HEK293T (cell line): ENCODE results near the gene PRRC2B.
A peak's percentile ranks its signal among the peaks of the same experiment; 100 is the strongest.
"Not testable (repeated sequence)": the region's sequence is repeated elsewhere in the genome, so short reads cannot be mapped to it uniquely, and the experiment has no call there.

Source experiments
- CTCF ChIA-PET: fragments of 350-600 bp; formaldehyde crosslinking; extraction: SDS; loops from one replicate; lab custom pipeline; 2021; ENCODE audit warnings: antibody characterized with exemption, inconsistent platforms; lab: Yijun Ruan, JAX
- POLR2A ChIA-PET: fragments of 350-600 bp; formaldehyde crosslinking; extraction: SDS; loops from one replicate; lab custom pipeline; 2020; ENCODE audit warnings: antibody characterized with exemption, inconsistent platforms; lab: Yijun Ruan, JAX
- DNase-seq: peaks from one replicate; pipeline ENCODE4 v3.0.0; 2012; ENCODE audit warnings: mixed read lengths; ENCODE audit errors: extremely low spot score
- ARNT ChIP-seq: fragments of 450-650 bp; IDR thresholded peaks from 2 replicates; pipeline ENCODE4 v1.6.1; 2017; ENCODE audit warnings: mild to moderate bottlenecking
- BHLHE40 ChIP-seq: fragments of 450-650 bp; IDR thresholded peaks from 2 replicates; pipeline ENCODE4 v1.6.1; 2016; ENCODE audit warnings: mild to moderate bottlenecking, moderate library complexity, borderline replicate concordance
- CTBP1 ChIP-seq: fragments of 450-650 bp; IDR thresholded peaks from 2 replicates; pipeline ENCODE4 v1.6.1; 2016; ENCODE audit warnings: borderline replicate concordance
- ELF4 ChIP-seq: fragments of 450-650 bp; IDR thresholded peaks from 2 replicates; pipeline ENCODE4 v1.6.1; 2017; ENCODE audit warnings: antibody characterized with exemption
- FOXA1 ChIP-seq: fragments of 450-650 bp; IDR thresholded peaks from 2 replicates; pipeline ENCODE4 v1.6.1; 2016; ENCODE audit warnings: mild to moderate bottlenecking
- FOXK2 ChIP-seq: fragments of 450-650 bp; IDR thresholded peaks from 2 replicates; pipeline ENCODE4 v1.6.1; 2016; ENCODE audit warnings: mild to moderate bottlenecking
- FOXM1 ChIP-seq: fragments of 450-650 bp; IDR thresholded peaks from 2 replicates; pipeline ENCODE4 v1.6.1; 2017; ENCODE audit warnings: mild to moderate bottlenecking, borderline replicate concordance
- HDGF ChIP-seq: fragments of 450-650 bp; IDR thresholded peaks from 2 replicates; pipeline ENCODE4 v1.6.1; 2017; ENCODE audit warnings: antibody characterized with exemption, borderline replicate concordance
- L3MBTL2 ChIP-seq: fragments of 450-650 bp; conservative IDR thresholded peaks from 2 replicates; pipeline ENCODE4 v1.6.1; 2016; ENCODE audit warnings: mild to moderate bottlenecking
- LEF1 ChIP-seq: fragments of 450-650 bp; IDR thresholded peaks from 2 replicates; pipeline ENCODE4 v1.6.1; 2017; ENCODE audit warnings: mild to moderate bottlenecking, borderline replicate concordance
- NFRKB ChIP-seq: fragments of 450-650 bp; IDR thresholded peaks from 2 replicates; pipeline ENCODE4 v1.6.1; 2016; ENCODE audit warnings: mild to moderate bottlenecking, moderate library complexity
- SP1 ChIP-seq: fragments of 450-650 bp; IDR thresholded peaks from 2 replicates; pipeline ENCODE4 v1.6.1; 2017
- SUZ12 ChIP-seq: fragments of 450-650 bp; IDR thresholded peaks from 2 replicates; pipeline ENCODE4 v1.6.1; 2016; ENCODE audit warnings: mild to moderate bottlenecking
- TARDBP ChIP-seq: fragments of 450-650 bp; IDR thresholded peaks from 2 replicates; pipeline ENCODE4 v1.6.1; 2016
- ZNF384 ChIP-seq: fragments of 450-650 bp; IDR thresholded peaks from 2 replicates; pipeline ENCODE4 v1.6.1; 2016
- TF ChIP-seq, protein P1 (sequence below): fragments of 450-650 bp; IDR thresholded peaks from 2 replicates; pipeline ENCODE4 v1.6.1; 2016

PRRC2B gene

DNA sequence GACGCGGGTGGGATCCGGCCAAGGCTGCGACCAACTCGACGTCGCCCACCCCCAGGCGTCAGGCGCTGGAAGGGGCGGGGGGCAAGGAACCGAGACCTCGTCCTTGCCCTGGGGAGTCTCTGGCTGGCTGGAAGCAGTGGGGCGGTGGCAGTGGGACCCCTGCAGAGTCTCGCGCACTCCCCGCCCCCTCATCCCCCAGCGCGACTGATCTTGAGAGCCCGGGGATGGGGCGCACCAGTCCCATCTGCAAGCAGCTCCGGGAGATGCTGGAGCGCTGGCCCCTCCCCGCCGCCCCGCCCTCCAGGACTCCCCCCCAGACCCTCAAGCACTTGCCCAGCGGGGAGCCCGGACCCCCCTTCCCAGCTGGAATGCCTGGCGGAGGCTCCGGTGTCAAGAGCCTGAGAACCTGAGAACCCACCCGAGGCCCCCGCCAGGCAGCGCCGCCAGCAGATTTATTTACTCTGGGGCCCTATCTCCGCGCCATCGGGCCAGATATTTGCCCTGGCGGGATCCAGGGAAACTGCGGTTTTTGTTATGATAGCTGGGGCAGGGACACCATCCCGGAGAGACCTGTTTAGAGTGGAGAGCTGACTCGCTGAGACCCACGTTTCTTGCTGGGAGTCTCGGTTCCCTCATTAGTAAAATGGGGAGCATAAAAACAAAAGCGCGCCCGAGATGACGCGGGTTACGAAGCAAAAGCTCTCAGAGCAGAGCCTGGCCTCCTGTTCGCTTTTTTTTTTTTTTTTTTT lies 152.6 kb downstream of the PRRC2B start:
- ChIA-PET POLR2A (interaction anchor here (1.0 to 1.2 kb wide), 4 partner anchors 15 to 198 kb away, joined by 3 to 8 read pairs (median 6); no protein-coding TSS in a partner anchor), CTCF (interaction anchor here (0.5 to 0.7 kb wide), 3 partner anchors 38 to 850 kb away, joined by 3 read pairs; no protein-coding TSS in a partner anchor)
- DNase-seq = peak; percentile 57
- no peak for TF ChIP-seq LEF1
- TF ChIP-seq FOXK2 = no peak
- TF ChIP-seq SP1 = no peak
- no peak for TF ChIP-seq HDGF
- TF ChIP-seq NFRKB = no peak
- TF ChIP-seq SUZ12 = no peak
- TF ChIP-seq FOXA1 = no peak
- no peak for TF ChIP-seq ELF4
- no peak for TF ChIP-seq CTBP1
- TF ChIP-seq ZNF384 = no peak
- no peak for TF ChIP-seq ARNT
- TF ChIP-seq FOXM1 = no peak
- TF ChIP-seq, protein P1, sequence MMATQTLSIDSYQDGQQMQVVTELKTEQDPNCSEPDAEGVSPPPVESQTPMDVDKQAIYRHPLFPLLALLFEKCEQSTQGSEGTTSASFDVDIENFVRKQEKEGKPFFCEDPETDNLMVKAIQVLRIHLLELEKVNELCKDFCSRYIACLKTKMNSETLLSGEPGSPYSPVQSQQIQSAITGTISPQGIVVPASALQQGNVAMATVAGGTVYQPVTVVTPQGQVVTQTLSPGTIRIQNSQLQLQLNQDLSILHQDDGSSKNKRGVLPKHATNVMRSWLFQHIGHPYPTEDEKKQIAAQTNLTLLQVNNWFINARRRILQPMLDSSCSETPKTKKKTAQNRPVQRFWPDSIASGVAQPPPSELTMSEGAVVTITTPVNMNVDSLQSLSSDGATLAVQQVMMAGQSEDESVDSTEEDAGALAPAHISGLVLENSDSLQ = no peak
- TF ChIP-seq L3MBTL2 = no peak
- no peak for TF ChIP-seq BHLHE40
- TF ChIP-seq TARDBP = no peak

DNA sequence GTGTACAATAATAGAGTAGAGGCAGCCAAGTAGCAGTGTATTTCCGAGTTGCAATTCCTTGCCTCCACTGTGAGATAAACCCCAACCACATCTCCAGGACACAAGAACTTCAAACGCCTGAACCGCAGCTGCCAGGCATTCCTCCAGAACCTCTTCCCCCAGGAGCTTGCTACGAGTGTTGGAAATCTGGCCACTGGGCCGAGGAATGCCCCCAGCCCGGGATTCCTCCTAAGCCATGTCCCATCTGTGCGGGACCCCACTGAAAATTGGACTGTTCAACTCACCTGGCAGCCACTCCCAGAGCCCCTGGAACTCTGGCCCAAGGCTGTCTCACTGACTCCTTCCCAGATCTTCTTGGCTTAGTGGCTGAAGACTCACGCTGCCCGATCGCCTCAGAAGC lies 155.3 kb downstream of the PRRC2B start:
- CTCF ChIA-PET, DNase-seq, POLR2A ChIA-PET: not testable (repeated sequence)
